Vagina (tissue), 2 donors: ENCODE measurements around the gene WDR1. TPM values are rescaled to one million over a fixed set of nuclear protein-coding genes. Genes with fewer than 3 reads are reported as not detected.

Experiments used
- DNase-seq, 2 donors: peaks; one replicate each; pipeline ENCODE4 v3.0.0-alpha.2; 2017; ENCODE audit errors: extremely low spot score in 2 of 2
- H3K27ac ChIP-seq: fragments of 200-600 bp; sonication (generic); one replicate; pipeline ENCODE4 v1.5.1; 2019
- H3K27me3 ChIP-seq: fragments of 200-600 bp; sonication (generic); one replicate; pipeline ENCODE4 v1.5.1; 2019
- H3K36me3 ChIP-seq, 2 donors: fragments of 200-600 bp; sonication (generic); one replicate each; pipeline ENCODE4 v1.5.1; 2017 to 2019
- H3K4me1 ChIP-seq: fragments of 200-600 bp; sonication (generic); one replicate; pipeline ENCODE4 v1.5.1; 2019
- H3K4me3 ChIP-seq, 2 donors: fragments of 200-600 bp; sonication (generic); 1 replicate in 1 of 2; 2 replicates in 1 of 2; pipeline ENCODE4 v1.5.1; 2016 to 2019
- H3K9me3 ChIP-seq: fragments of 200-600 bp; sonication (generic); one replicate; pipeline ENCODE4 v1.5.1; 2019
- CTCF ChIP-seq, 3 experiments: fragments of 450-650 bp in 2 of 3; fragments of 200-600 bp in 1 of 3; sonication (generic) in 1 of 3; IDR thresholded peaks; one replicate each; pipeline ENCODE4 v1.5.1; 2017 to 2019; ENCODE audit warnings: antibody characterized with exemption in 3 of 3, mild to moderate bottlenecking in 2 of 3, moderate library complexity in 2 of 3
- POLR2A ChIP-seq, 2 donors: fragments of 450-650 bp; IDR thresholded peaks; one replicate each; pipeline ENCODE4 v1.6.1; 2017; ENCODE audit warnings: antibody characterized with exemption in 2 of 2, mild to moderate bottlenecking in 2 of 2, moderate library complexity in 2 of 2
- POLR2AphosphoS5 ChIP-seq, 2 donors: sonication (generic); formaldehyde crosslinking; IDR thresholded peaks; one replicate each; pipeline ENCODE4 v1.9.0; 2017; ENCODE audit warnings: antibody characterized with exemption in 2 of 2, mild to moderate bottlenecking in 2 of 2, low read depth in 1 of 2; ENCODE audit not compliant: insufficient read depth in 1 of 2
- intact Hi-C: fragments of 100-400 bp; cut with DNase I; formaldehyde crosslinking; loops from one replicate; pipeline ENCODE4 v1.15.1; 2023
- total RNA-seq: library from RNA; depleted of rRNA; stranded (reverse); fragments of >200 nt; gene quantifications from one replicate; pipeline ENCODE4 v1.2.3, GENCODE V29; 2016

Gene WDR1
- total RNA-seq, 1 donor from 2014 or later, result 159 TPM

- Histone ChIP-seq H3K4me1 (no peaks in the 10 kb centered on the region), H3K27ac (no peak overlapping the region)
Observed at GRCh38 chr4:10079912-10080588, 36.5 kb downstream of the WDR1 start.

GRCh38 chr4:10079256-10079655 is 37.3 kb downstream of the WDR1 start:
- H3K4me1 ChIP-seq, result no peaks in the 10 kb centered on the region
- no peak for TF ChIP-seq CTCF (IDR thresholded peaks at IDR 0.05)
- no peak for TF ChIP-seq POLR2A (IDR thresholded peaks at IDR 0.05)
- TF ChIP-seq POLR2AphosphoS5 (IDR thresholded peaks at IDR 0.05; ENCODE audit: insufficient read depth in 1 of 2, low read depth in 1 of 2), result no peak
- H3K4me3 ChIP-seq, result no peak overlapping the region
- no peaks in the 10 kb centered on the region for H3K27me3 ChIP-seq
- no peaks in the 10 kb centered on the region for H3K9me3 ChIP-seq
- H3K27ac ChIP-seq, result no peak overlapping the region
- intact Hi-C loops, result no loop called here
- peaks cover 11 to 100% of the 10 kb centered on the region in 2 donors for H3K36me3 ChIP-seq
- no peak for DNase-seq

More at GRCh38 chr4:10079912-10080588, 36.5 kb downstream of the WDR1 start:
- Histone ChIP-seq H3K36me3 (peaks cover 11 to 100% of the 10 kb centered on the region in 2 donors), H3K9me3 (no peaks in the 10 kb centered on the region), H3K4me3 (no peak overlapping the region), H3K27me3 (no peaks in the 10 kb centered on the region)
- TF ChIP-seq CTCF (IDR thresholded peaks at IDR 0.05), result no peak
- TF ChIP-seq POLR2A (IDR thresholded peaks at IDR 0.05), result no peak
- TF ChIP-seq POLR2AphosphoS5 (IDR thresholded peaks at IDR 0.05; ENCODE audit: insufficient read depth in 1 of 2, low read depth in 1 of 2), result no peak
- intact Hi-C loops, result no loop called here
- DNase-seq, result no peak

GRCh38 chr4:10078481-10079233 is 37.9 kb downstream of the WDR1 start:
- H3K27ac ChIP-seq, result no peak overlapping the region
- no peaks in the 10 kb centered on the region for H3K27me3 ChIP-seq
- DNase-seq, result no peak
- TF ChIP-seq POLR2A (IDR thresholded peaks at IDR 0.05) (no peak), POLR2AphosphoS5 (IDR thresholded peaks at IDR 0.05; ENCODE audit: insufficient read depth in 1 of 2, low read depth in 1 of 2) (no peak), CTCF (IDR thresholded peaks at IDR 0.05) (no peak)
- H3K4me1 ChIP-seq, result no peaks in the 10 kb centered on the region
- H3K9me3 ChIP-seq, result no peaks in the 10 kb centered on the region
- peaks cover 11 to 100% of the 10 kb centered on the region in 2 donors for H3K36me3 ChIP-seq
- intact Hi-C loops, result no loop called here
- H3K4me3 ChIP-seq, result no peak overlapping the region

GRCh38 chr4:10077483-10078335 is 38.9 kb downstream of the WDR1 start:
- Histone ChIP-seq H3K36me3 (peaks cover 8 to 94% of the 10 kb centered on the region in 2 donors), H3K27me3 (no peaks in the 10 kb centered on the region), H3K27ac (no peak overlapping the region), H3K9me3 (no peaks in the 10 kb centered on the region), H3K4me1 (no peaks in the 10 kb centered on the region), H3K4me3 (no peak overlapping the region)
- no peak for TF ChIP-seq POLR2A (IDR thresholded peaks at IDR 0.05)
- no peak for TF ChIP-seq CTCF (IDR thresholded peaks at IDR 0.05)
- no peak for TF ChIP-seq POLR2AphosphoS5 (IDR thresholded peaks at IDR 0.05; ENCODE audit: insufficient read depth in 1 of 2, low read depth in 1 of 2)
- intact Hi-C loops, result no loop called here
- DNase-seq, result no peak
